ENCODE results near the gene PITPNC1. TPM values are rescaled to one million over a fixed set of nuclear protein-coding genes. Genes with fewer than 3 reads are reported as not detected.

Gene PITPNC1
- total and polyA plus RNA-seq, 4 donors: 8.0 to 21.1 (median 15.2) TPM

DNA sequence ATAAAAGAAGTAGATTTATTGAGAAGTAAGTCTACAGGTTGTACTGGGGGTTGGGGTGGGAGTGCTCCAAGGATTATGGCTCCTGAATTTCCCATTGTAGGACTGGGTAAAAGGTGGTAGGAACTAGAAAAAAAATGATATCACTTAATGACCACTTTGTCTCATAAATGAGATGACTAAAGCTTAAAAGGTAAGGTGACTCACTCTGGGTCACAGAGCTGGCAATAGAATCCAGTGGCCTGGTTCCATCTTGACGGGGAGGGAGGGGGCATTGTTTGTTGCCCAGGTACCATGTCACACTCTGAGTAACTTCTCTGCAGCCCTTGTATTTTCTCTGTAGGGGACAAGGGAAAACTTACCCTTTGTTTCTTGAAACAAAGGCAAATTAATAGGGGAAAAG lies 126.1 kb downstream of the PITPNC1 start:
- no peak for ATAC-seq (ENCODE audit: insufficient read depth, low FRiP score)
- WGBS, 2 donors: 85 to 88% methylated on average over 1 of the region's 1 CpG

GRCh38 chr17:67503739-67504138 lies 126.7 kb downstream of the PITPNC1 start:
- no peak for DNase-seq
- Histone ChIP-seq H3K4me1 (ENCODE audit: control insufficient read depth in 5 of 5, insufficient read depth in 5 of 5, low read length in 5 of 5) (peaks cover 0 to 13% (median 0%) of the 10 kb centered on the region in 5 donors), H3K27ac (ENCODE audit: low read depth in 1 of 2, low read length in 1 of 2) (no peak overlapping the region), H3K9me3 (ENCODE audit: control insufficient read depth in 4 of 4, insufficient read depth in 3 of 4, low read length in 3 of 4) (peaks cover 0 to 2% (median 0%) of the 10 kb centered on the region in 4 donors), H3K4me3 (no peak overlapping the region), H3K27me3 (ENCODE audit: control insufficient read depth in 3 of 3, insufficient read depth in 3 of 3, low read length in 2 of 3) (no peaks in the 10 kb centered on the region), H3K36me3 (ENCODE audit: control insufficient read depth in 4 of 4, insufficient read depth in 4 of 4, low read length in 4 of 4) (no peaks in the 10 kb centered on the region), H3K9ac (ENCODE audit: insufficient read depth in 1 of 2, low read length in 2 of 2) (no peak overlapping the region)
- no peak for TF ChIP-seq CTCF (IDR thresholded peaks at IDR 0.05; ENCODE audit: control extremely low read depth, extremely low read depth)
- 60 to 64% methylated on average over 2 of the region's 2 CpGs for WGBS, 2 donors
- ATAC-seq (ENCODE audit: insufficient read depth, low FRiP score): no peak

More for the DNA sequence above, 126.1 kb downstream of the PITPNC1 start:
- no peak for DNase-seq
- Histone ChIP-seq H3K4me1 (ENCODE audit: control insufficient read depth in 5 of 5, insufficient read depth in 5 of 5, low read length in 5 of 5) (peaks cover 0 to 13% (median 0%) of the 10 kb centered on the region in 5 donors), H3K36me3 (ENCODE audit: control insufficient read depth in 4 of 4, insufficient read depth in 4 of 4, low read length in 4 of 4) (no peaks in the 10 kb centered on the region), H3K9ac (ENCODE audit: insufficient read depth in 1 of 2, low read length in 2 of 2) (no peak overlapping the region), H3K4me3 (no peak overlapping the region), H3K27me3 (ENCODE audit: control insufficient read depth in 3 of 3, insufficient read depth in 3 of 3, low read length in 2 of 3) (no peaks in the 10 kb centered on the region), H3K9me3 (ENCODE audit: control insufficient read depth in 4 of 4, insufficient read depth in 3 of 4, low read length in 3 of 4) (peaks cover 0 to 2% (median 0%) of the 10 kb centered on the region in 4 donors), H3K27ac (ENCODE audit: low read depth in 1 of 2, low read length in 1 of 2) (no peak overlapping the region)
- TF ChIP-seq CTCF (IDR thresholded peaks at IDR 0.05; ENCODE audit: control extremely low read depth, extremely low read depth): no peak

- H3K9me3 ChIP-seq (ENCODE audit: control insufficient read depth in 4 of 4, insufficient read depth in 3 of 4, low read length in 3 of 4): peaks cover 0 to 2% (median 0%) of the 10 kb centered on the region in 4 donors
- 68 to 85% methylated on average over 2 of the region's 2 CpGs for WGBS, 2 donors
- H3K27ac ChIP-seq (ENCODE audit: low read depth in 1 of 2, low read length in 1 of 2): no peak overlapping the region
- H3K36me3 ChIP-seq (ENCODE audit: control insufficient read depth in 4 of 4, insufficient read depth in 4 of 4, low read length in 4 of 4): no peaks in the 10 kb centered on the region
- no peak for TF ChIP-seq CTCF (IDR thresholded peaks at IDR 0.05; ENCODE audit: control extremely low read depth, extremely low read depth)
- DNase-seq (no peak), ATAC-seq (ENCODE audit: insufficient read depth, low FRiP score) (no peak)
- no peak overlapping the region for H3K4me3 ChIP-seq
- H3K4me1 ChIP-seq (ENCODE audit: control insufficient read depth in 5 of 5, insufficient read depth in 5 of 5, low read length in 5 of 5): peaks cover 0 to 13% (median 0%) of the 10 kb centered on the region in 5 donors
- H3K27me3 ChIP-seq (ENCODE audit: control insufficient read depth in 3 of 3, insufficient read depth in 3 of 3, low read length in 2 of 3): no peaks in the 10 kb centered on the region
- no peak overlapping the region for H3K9ac ChIP-seq (ENCODE audit: insufficient read depth in 1 of 2, low read length in 2 of 2)
These were observed 127.1 kb downstream of the PITPNC1 start for GRCh38 chr17:67504182-67504581.

- Histone ChIP-seq H3K9ac (ENCODE audit: insufficient read depth in 1 of 2, low read length in 2 of 2) (no peak overlapping the region), H3K27ac (ENCODE audit: low read depth in 1 of 2, low read length in 1 of 2) (no peak overlapping the region), H3K9me3 (ENCODE audit: control insufficient read depth in 4 of 4, insufficient read depth in 3 of 4, low read length in 3 of 4) (peaks cover 0 to 2% (median 0%) of the 10 kb centered on the region in 4 donors), H3K4me1 (ENCODE audit: control insufficient read depth in 5 of 5, insufficient read depth in 5 of 5, low read length in 5 of 5) (peaks cover 0 to 18% (median 0%) of the 10 kb centered on the region in 5 donors), H3K4me3 (no peak overlapping the region), H3K27me3 (ENCODE audit: control insufficient read depth in 3 of 3, insufficient read depth in 3 of 3, low read length in 2 of 3) (no peaks in the 10 kb centered on the region), H3K36me3 (ENCODE audit: control insufficient read depth in 4 of 4, insufficient read depth in 4 of 4, low read length in 4 of 4) (no peaks in the 10 kb centered on the region)
- ATAC-seq (ENCODE audit: insufficient read depth, low FRiP score) (no peak), DNase-seq (no peak)
- no peak for TF ChIP-seq CTCF (IDR thresholded peaks at IDR 0.05; ENCODE audit: control extremely low read depth, extremely low read depth)
- WGBS, 2 donors: 95 to 97% methylated on average over 8 of the region's 8 CpGs
These were observed 129.9 kb downstream of the PITPNC1 start for GRCh38 chr17:67506966-67507365.

Data from lung (tissue), 12 donors.